Fibroblast of the aortic adventitia (primary cell): ENCODE results near the gene AFTPH. TPM values are rescaled to one million over a fixed set of nuclear protein-coding genes. Genes with fewer than 3 reads are reported as not detected.

ENCODE experiments used
- DNase-seq: peaks from one replicate; pipeline ENCODE4 v3.0.0-alpha.2; 2010; ENCODE audit warnings: low read depth
- H3K4me3 ChIP-seq: 2 replicates; pipeline ENCODE4 v1.5.1; 2011; ENCODE audit warnings: low read depth, mild to moderate bottlenecking, control low read depth, low read length, moderate library complexity
- CTCF ChIP-seq: IDR thresholded peaks from 2 replicates; pipeline ENCODE4 v1.5.1; 2011; ENCODE audit warnings: mild to moderate bottlenecking, low read length, control low read depth, inconsistent platforms; ENCODE audit not compliant: insufficient read depth
- total RNA-seq: library from RNA; depleted of rRNA; stranded (reverse); fragments of >200 nt; gene quantifications from 2 replicates; pipeline ENCODE4 v1.2.3, GENCODE V29; 2012; ENCODE audit warnings: low replicate concordance

The AFTPH gene
- total RNA-seq, 1 donor: 23.6 TPM

- no peak overlapping the region for H3K4me3 ChIP-seq
- peak; percentile 58 for TF ChIP-seq CTCF
- DNase-seq: peak; percentile 37
These were observed 98.5 kb downstream of the AFTPH start for GRCh38 chr2:64622443-64623241.

GRCh38 chr2:64623242-64623850, 99.2 kb downstream of the AFTPH start:
- H3K4me3 ChIP-seq: no peak overlapping the region
- no peak for TF ChIP-seq CTCF
- DNase-seq: no peak

- H3K4me3 ChIP-seq: no peak overlapping the region
- DNase-seq: no peak
- TF ChIP-seq CTCF: no peak
These were observed 100.0 kb downstream of the AFTPH start for GRCh38 chr2:64624108-64624610.

- no peak overlapping the region for H3K4me3 ChIP-seq
- no peak for TF ChIP-seq CTCF
- no peak for DNase-seq
These were observed 100.7 kb downstream of the AFTPH start for GRCh38 chr2:64624862-64625261.

- DNase-seq: no peak
- no peak for TF ChIP-seq CTCF
- H3K4me3 ChIP-seq: no peak overlapping the region
These were observed 101.4 kb downstream of the AFTPH start for GRCh38 chr2:64625299-64626145.

GRCh38 chr2:64626146-64626809, 102.2 kb downstream of the AFTPH start:
- no peak for DNase-seq
- TF ChIP-seq CTCF: no peak
- no peak overlapping the region for H3K4me3 ChIP-seq
